ENCODE results near the gene PROKR1.

Gene PROKR1

GRCh38 chr2:68700560-68700959 lies 57.2 kb downstream of the PROKR1 start:
- DNase-seq, result no peak

- no peak for DNase-seq
These were observed 63.3 kb downstream of the PROKR1 start for GRCh38 chr2:68706637-68707036.

Measured in effector CD8-positive, alpha-beta T cell (primary cell).